GM21390 (cell line): ENCODE results near the gene STX8.
"Not testable (repeated sequence)": the region's sequence is repeated elsewhere in the genome, so short reads cannot be mapped to it uniquely, and the experiment has no call there.

Source experiments
- ATAC-seq: cut with Tn5 transposase; IDR thresholded peaks from one replicate; pipeline ENCODE4 v1.9.1; 2021; ENCODE audit not compliant: unreplicated experiment

The STX8 gene

DNA sequence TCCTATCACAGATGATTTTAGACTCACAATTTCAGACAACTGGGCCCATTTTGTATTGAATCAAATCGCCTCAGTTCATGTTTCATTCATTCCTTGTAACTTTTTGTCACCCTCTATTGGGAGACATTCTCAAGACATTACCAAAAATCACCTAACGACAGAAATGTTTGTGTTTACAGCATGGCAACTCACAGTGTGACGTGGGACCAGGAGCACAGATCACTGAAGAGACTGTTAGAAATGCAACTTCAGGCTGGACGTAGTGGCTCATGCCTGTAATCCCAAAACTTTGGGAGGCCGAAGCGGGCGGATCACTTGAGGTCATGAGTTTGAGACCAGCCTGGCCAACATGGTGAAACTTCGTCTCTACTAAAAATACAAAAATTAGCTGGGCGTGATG lies 304.7 kb downstream of the STX8 start:
- ATAC-seq, result no peak

DNA sequence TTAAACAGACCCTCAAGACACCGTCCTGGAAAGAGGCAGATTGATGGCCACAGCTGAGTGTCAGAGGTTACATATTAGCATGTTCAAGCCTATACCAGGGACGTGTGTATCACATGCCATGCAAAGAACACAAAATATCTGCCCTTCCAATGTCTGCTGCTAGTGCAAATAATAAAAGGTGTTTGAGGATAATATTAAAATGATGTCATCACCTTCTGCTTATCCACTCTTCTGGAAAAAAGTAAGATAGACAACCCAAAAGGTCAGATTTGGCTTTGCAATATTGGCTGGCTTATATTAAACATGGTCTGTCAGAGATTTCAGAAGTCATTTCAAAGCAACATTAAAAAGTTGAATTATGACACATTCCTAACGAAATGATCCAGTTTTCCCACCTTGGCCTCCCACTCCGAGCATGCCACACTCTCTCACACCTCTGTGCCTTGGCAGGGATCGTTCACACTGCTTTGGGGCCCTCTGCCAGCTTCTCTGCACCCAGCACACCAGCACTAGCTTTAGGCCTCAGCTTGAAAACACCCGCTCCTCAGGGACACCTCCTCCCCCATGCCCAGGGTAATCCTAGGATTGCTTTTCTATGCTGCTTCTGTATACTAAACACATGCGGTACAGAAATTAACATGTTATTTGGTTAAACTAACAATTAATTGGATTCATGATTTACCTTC lies 306.1 kb downstream of the STX8 start:
- ATAC-seq, result no peak

DNA sequence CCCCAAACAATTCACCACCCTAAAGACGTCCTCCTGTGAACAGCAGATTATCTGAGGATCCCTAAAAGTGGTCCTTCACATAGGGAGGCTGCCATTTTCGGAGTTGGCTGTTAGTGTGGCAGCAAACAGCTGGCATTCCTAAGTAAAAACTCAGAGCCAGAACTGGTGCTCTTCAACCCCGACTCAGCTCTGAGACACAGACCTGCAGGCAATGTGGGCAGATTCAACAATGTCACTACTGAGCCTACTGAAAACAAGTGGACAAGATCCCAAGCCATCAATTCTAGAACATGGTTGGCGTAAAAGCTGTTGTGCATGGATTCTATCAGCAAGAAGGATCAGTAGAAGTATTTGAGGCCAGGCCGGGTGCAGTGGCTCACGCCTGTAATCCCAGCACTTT lies 307.1 kb downstream of the STX8 start:
- no peak for ATAC-seq

DNA sequence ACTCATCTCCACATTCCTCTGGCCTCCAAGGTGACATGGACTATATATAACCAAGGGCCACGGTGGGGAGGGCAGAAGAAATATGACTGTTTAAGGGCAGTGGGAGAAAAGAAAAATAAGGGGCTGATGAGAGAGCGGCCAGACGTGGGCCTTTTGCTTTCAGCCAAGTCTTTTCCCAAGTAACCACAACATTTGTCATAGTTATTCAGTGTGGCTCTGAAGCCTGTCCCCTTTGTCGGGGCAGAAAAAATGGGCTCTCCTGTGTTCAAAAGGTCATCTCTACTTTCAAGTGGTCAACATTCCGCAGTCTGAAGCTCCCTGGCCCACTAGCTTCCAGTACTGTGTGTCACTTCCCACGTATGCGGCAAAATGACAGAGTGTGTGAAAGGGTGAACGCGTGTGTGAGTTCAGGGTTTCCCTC lies 308.9 kb downstream of the STX8 start:
- no peak for ATAC-seq

- ATAC-seq, result no peak
Measured at GRCh38 chr17:9266031-9266680, 309.5 kb downstream of the STX8 start.

DNA sequence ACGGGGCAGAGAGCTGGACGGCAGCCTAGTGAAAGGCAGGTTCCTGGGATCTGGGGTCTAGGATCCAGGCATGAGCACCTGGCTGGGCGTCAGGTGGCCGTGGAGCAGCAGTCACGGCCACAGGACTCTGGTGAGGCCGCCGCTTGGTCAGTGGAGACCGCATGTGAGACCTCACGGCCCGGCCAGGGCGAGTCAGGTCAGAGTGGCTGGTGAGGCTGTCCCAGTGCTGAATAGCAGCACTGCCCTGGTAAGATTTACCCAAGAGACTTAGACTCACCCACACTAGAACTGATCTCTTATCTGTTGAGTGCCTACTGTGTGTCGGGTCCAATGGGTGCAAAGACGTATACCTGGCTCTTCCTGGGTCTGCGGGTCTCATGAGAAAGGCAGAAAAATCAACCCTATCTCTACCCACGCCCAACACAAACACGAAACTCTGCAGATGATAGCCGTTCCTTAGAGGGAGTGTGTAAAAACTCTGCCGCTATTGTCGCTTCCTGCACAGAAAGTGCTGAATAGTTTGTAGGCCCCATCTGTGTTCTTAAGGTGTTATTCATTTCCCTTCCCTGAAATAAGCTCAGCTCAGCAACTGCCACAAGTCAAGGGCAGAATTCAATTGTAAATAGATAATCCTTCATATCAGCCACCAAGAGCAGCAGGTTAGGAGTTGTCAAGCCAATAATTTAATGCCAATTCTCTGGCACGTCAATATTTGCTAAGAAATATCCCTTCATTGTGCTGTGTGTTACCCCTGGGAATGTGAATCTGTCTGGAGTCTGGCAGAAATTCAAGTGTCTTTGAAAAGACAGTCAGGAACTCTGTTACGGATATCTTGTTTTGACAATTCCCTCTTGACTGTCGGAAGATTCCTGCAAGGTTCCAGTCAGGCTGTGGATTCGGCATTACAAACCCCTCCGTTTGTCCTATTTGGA lies 314.3 kb downstream of the STX8 start:
- no peak for ATAC-seq

DNA sequence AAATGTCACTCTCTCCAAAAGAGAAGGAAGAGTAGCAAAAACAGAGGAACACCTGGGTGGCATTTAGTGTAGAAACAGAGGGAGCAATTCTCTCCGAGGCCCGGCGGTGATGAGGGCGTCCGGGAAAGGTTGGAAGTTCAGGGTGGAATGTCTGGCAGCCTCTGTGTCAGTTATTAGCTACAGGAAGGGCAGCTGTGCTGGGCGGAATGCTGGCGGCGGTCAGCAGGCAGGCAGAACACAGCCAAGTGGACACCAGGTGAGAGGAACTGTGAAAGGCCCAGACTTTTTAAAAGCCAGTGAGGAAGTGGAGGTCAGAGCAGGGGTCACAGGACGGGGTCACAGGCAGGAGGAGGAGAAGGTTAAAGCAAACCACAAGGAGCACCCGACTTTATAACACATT lies 316.2 kb downstream of the STX8 start:
- ATAC-seq, result no peak

GRCh38 chr17:9258115-9259015 lies 317.3 kb downstream of the STX8 start:
- ATAC-seq, result no peak

DNA sequence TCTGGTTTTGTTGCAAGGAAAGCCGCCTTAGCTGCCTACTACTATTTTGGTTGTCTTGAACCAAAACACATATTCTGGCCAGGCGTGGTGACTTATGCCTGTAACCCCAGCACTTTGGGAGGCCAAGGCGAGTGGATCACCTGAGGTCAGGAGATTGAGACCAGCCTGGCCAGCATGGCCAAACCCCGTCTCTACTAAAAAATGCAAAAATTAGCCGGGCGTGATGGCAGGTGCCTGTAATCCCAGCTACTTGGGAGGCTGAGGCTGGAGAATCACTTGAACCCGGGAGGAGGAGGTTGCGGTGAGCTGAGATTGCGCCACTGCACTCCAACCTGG lies 318.0 kb downstream of the STX8 start:
- ATAC-seq, result not testable (repeated sequence)

- no peak for ATAC-seq
Measured at GRCh38 chr17:9256751-9257629, 318.6 kb downstream of the STX8 start.

GRCh38 chr17:9256361-9256750 lies 319.3 kb downstream of the STX8 start:
- ATAC-seq, result no peak

GRCh38 chr17:9255833-9256232 lies 319.8 kb downstream of the STX8 start:
- ATAC-seq, result no peak

DNA sequence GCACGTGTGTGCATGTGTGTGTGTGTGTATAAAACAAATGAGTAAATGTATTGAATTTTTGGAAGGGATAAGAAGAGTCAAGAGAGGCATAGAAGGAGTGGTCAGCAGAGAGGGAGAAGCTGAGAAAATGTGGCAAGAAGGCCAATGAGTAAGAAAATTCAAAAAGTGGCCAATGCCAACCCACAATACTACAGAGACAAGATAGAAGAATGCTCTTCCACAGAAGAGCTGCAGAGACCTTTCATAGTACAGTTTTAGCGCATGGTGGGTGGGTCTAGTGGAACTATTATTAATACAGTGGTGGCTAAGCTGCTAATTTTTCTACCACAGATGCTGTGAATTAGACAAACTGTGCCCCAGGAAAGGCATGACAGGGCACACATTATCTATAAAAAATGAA lies 320.8 kb downstream of the STX8 start:
- ATAC-seq, result no peak

GRCh38 chr17:9253308-9253707 lies 322.3 kb downstream of the STX8 start:
- ATAC-seq, result no peak

- ATAC-seq, result no peak
Measured at GRCh38 chr17:9251273-9251672, 324.3 kb downstream of the STX8 start.

- no peak for ATAC-seq
Measured at GRCh38 chr17:9249245-9249953, 326.2 kb downstream of the STX8 start.

GRCh38 chr17:9247401-9247938 lies 328.1 kb downstream of the STX8 start:
- ATAC-seq, result no peak

DNA sequence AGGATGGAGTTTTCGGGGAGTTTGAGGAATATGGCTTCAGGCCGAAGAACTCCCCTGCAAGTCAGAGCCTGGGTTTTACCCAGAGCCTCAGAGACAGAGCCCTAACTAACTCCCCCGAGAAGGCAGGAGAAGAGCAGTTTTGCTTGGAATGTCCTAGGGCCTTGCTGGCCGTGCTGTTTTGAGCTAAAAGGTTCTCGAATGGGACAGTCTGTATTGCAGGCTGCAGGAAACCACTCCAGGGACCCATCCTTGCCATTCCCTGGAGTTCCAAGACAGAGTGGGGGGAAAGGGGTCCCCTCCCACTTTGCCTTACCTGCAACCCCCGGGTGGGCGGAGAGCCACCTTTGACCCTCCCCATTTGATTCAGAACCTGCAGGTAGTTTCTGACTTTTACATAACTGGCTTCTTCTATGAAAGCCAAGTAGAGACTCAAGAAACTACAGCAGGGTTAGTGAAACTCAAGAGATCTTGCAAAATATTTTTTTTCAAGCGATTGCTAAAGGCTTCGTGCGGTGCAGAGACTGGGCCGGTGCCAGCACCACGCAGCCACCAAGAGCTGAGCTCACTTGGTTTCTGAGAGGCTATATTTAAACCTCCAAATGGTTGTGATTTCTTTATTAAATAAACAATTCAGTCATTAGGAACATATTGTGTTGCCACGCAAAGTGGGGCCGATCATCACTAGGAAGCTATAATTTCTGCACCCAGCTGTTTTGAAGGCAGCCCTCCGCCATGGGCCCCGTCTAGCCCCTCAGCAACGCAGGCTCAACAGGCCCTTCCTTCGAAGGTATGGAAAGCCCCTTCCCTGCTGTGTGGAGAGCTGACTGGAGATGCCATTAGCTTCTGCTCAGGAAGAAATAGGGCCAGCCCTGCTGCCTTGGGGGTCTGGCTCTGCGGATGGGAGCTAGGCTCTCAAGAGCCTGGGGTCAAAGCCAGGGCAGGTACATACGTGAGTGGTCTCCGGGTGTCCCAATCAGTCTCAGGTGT lies 331.3 kb downstream of the STX8 start:
- ATAC-seq, result no peak
